HepG2 (cell line): Measurements from ENCODE around the gene C5. TPM values are rescaled to one million over a fixed set of nuclear protein-coding genes. Genes with fewer than 3 reads are reported as not detected.

Source experiments
- ATAC-seq: fragments of 200-7000 bp; cut with Tn5 transposase; 3 replicates; pipeline ENCODE4 v1.9.1; 2020; ENCODE audit warnings: mild to moderate bottlenecking, moderate library complexity
- BruUV-seq: library from RNA; stranded (reverse); fragments of 400-500 nt; replicated peaks from 2 replicates; lab custom pipeline; 2021; lab: Mats Ljungman, UMichigan
- CTCF ChIA-PET: fragments of 300-600 bp; formaldehyde crosslinking; extraction: SDS; loops from one replicate; lab custom pipeline; 2021; ENCODE audit warnings: low total read pairs, inconsistent platforms, low intra/inter-chr PET ratio; lab: Yijun Ruan, JAX
- POLR2A ChIA-PET: fragments of 350-600 bp; sonication (Branson Sonifier 250); formaldehyde crosslinking; loops from one replicate; lab custom pipeline; 2020; ENCODE audit warnings: antibody characterized with exemption, inconsistent platforms; lab: Yijun Ruan, JAX
- DNase-seq: peaks from one replicate; pipeline ENCODE4 v3.0.0-alpha.2; 2015; ENCODE audit warnings: low spot score
- FAIRE-seq: peaks from 3 replicates; lab custom pipeline; 2011; peaks lifted over from hg19 to GRCh38; lab: Jason Lieb, UNC
- H2AFZ ChIP-seq: one replicate; pipeline ENCODE4 v1.6.1; 2011; ENCODE audit warnings: low read length, inconsistent platforms
- H3K27ac ChIP-seq: fragments of 300-600 bp; 3 replicates; pipeline ENCODE4 v1.8.0; 2011; ENCODE audit warnings: mixed run types, mild to moderate bottlenecking, mixed read lengths, low read length, inconsistent platforms; ENCODE audit not compliant: insufficient read depth; ENCODE audit errors: extremely low read length
- H3K27me3 ChIP-seq, 2 experiments: fragments of 200-600 bp in 1 of 2; 2 replicates in 1 of 2; 3 replicates in 1 of 2; pipeline versions ENCODE4 v1.6.0 to v1.8.0; 2011; ENCODE audit warnings: low read length in 2 of 2, mild to moderate bottlenecking in 2 of 2, moderate library complexity in 2 of 2, inconsistent platforms in 1 of 2; ENCODE audit not compliant: insufficient read depth in 2 of 2, control insufficient read depth in 1 of 2
- H3K36me3 ChIP-seq, 2 experiments: fragments of 200-600 bp in 1 of 2; replicated peaks in 1 of 2; 2 replicates in 1 of 2; 3 replicates in 1 of 2; pipeline versions ENCODE4 v1.5.1 to v1.8.0; 2011; ENCODE audit warnings: low read length in 2 of 2, inconsistent platforms in 1 of 2; ENCODE audit not compliant: insufficient read depth in 2 of 2, control insufficient read depth in 1 of 2
- H3K4me1 ChIP-seq: 2 replicates; pipeline ENCODE4 v1.5.1; 2012; ENCODE audit warnings: low read length, inconsistent platforms; ENCODE audit not compliant: insufficient read depth
- H3K4me2 ChIP-seq: 2 replicates; pipeline ENCODE4 v1.6.0; 2011; ENCODE audit warnings: low read depth, low read length, inconsistent platforms
- H3K4me3 ChIP-seq, 3 experiments: fragments of 200-600 bp in 1 of 3; sonication (generic), shearing (Covaris generic) in 1 of 3; replicated peaks in 1 of 3; 2 replicates each; pipeline ENCODE4 v1.5.1; 2011 to 2016; ENCODE audit warnings: low read length in 3 of 3, inconsistent platforms in 2 of 3, low read depth in 2 of 3, mild to moderate bottlenecking in 2 of 3, control low read depth in 1 of 3, mixed read lengths in 1 of 3; ENCODE audit not compliant: insufficient read depth in 1 of 3
- H3K79me2 ChIP-seq: one replicate; pipeline ENCODE4 v1.6.1; 2011; ENCODE audit warnings: low read length, inconsistent platforms; ENCODE audit not compliant: insufficient read depth
- H3K9ac ChIP-seq: 2 replicates; pipeline ENCODE4 v1.6.0; 2011; ENCODE audit warnings: mild to moderate bottlenecking, low read depth, low read length, inconsistent platforms; ENCODE audit not compliant: insufficient read depth
- H3K9me3 ChIP-seq: 2 replicates; pipeline ENCODE4 v1.5.1; 2012; ENCODE audit warnings: mild to moderate bottlenecking, low read length
- H4K20me1 ChIP-seq: 2 replicates; pipeline ENCODE4 v1.6.0; 2011; ENCODE audit warnings: inconsistent platforms, mild to moderate bottlenecking, low read length, moderate library complexity; ENCODE audit not compliant: insufficient read depth
- ERF ChIP-seq: IDR thresholded peaks from 2 replicates; pipeline ENCODE4 v1.6.1; 2018; ENCODE audit warnings: missing biosample characterization, missing genetic modification reagents
- HMG20B ChIP-seq: conservative IDR thresholded peaks from 2 replicates; pipeline ENCODE4 v1.6.1; 2016; ENCODE audit warnings: missing genetic modification reagents, missing compliant biosample characterization
- RCOR2 ChIP-seq: IDR thresholded peaks from 2 replicates; pipeline ENCODE4 v1.6.1; 2016; ENCODE audit warnings: missing biosample characterization, missing genetic modification reagents
- ZKSCAN8 ChIP-seq: IDR thresholded peaks from 2 replicates; pipeline ENCODE4 v1.6.1; 2016; ENCODE audit warnings: borderline replicate concordance, missing genetic modification reagents, missing compliant biosample characterization
- ZNF589 ChIP-seq: sonication (generic); formaldehyde crosslinking; conservative IDR thresholded peaks from 2 replicates; pipeline ENCODE4 v1.8.0; 2022; ENCODE audit warnings: mild to moderate bottlenecking, moderate library complexity, missing genetic modification reagents
- WGBS: methylation state at CpG from one replicate; pipeline ENCODE4 v1.1.6; 2017; ENCODE audit warnings: low lambda C conversion rate; 5-methylcytosine and 5-hydroxymethylcytosine counted together
- in situ Hi-C: cut with HindIII; loops from 2 replicates; pipeline ENCODE4 v1.10.0; 2017; ENCODE audit warnings: low pct_unique_long_range_greater_than_20kb; ENCODE audit not compliant: extremely low pct_ligation_motif_present
- intact Hi-C: fragments of 100-400 bp; cut with micrococcal nuclease; formaldehyde crosslinking; loops from one replicate; pipeline ENCODE4 v1.10.0; 2022; ENCODE audit not compliant: unreplicated experiment
- polyA plus RNA-seq, 8 experiments: library from polyadenylated mRNA; depleted of rRNA in 3 of 8; stranded (reverse) in 7 of 8; unstranded in 1 of 8; fragments of >200 nt; fragmentation: Illumina TruSeq in 4 of 8; extraction: Trizol in 4 of 8; gene quantifications; 2 replicates each; pipeline versions ENCODE4 v1.2.1 to v1.2.3, GENCODE V29; 2011 to 2016; ENCODE audit warnings: low read depth in 4 of 8, missing spikeins in 1 of 8, mixed read lengths in 1 of 8; ENCODE audit not compliant: insufficient read depth in 1 of 8
- total RNA-seq, 5 experiments: library from RNA; depleted of rRNA; stranded (reverse); fragments of >200 nt; fragmentation: Illumina TruSeq; extraction: Trizol; gene quantifications; 2 replicates each; pipeline ENCODE4 v1.2.3, GENCODE V29; 2016; ENCODE audit warnings: low read depth in 1 of 5
- TF ChIP-seq, protein P1 (sequence below): sonication (generic); formaldehyde crosslinking; IDR thresholded peaks from 2 replicates; pipeline ENCODE4 v1.8.0; 2022; ENCODE audit warnings: missing genetic modification reagents, mild to moderate bottlenecking, moderate library complexity, borderline replicate concordance
- TF ChIP-seq, protein P2 (sequence below): sonication (generic); IDR thresholded peaks from 2 replicates; pipeline ENCODE4 v1.6.1; 2016; ENCODE audit warnings: low read depth, borderline replicate concordance
- TF ChIP-seq, protein P3 (sequence below): sonication (generic); formaldehyde crosslinking; IDR thresholded peaks from 2 replicates; pipeline ENCODE4 v1.4.0; 2020; ENCODE audit warnings: mild to moderate bottlenecking, missing genetic modification reagents

C5 gene
- total and polyA plus RNA-seq, 2 of the 13 experiments (the other 11 are each of a cell fraction or from before 2014, with no cell fraction given) = 57.6 to 192 TPM

DNA sequence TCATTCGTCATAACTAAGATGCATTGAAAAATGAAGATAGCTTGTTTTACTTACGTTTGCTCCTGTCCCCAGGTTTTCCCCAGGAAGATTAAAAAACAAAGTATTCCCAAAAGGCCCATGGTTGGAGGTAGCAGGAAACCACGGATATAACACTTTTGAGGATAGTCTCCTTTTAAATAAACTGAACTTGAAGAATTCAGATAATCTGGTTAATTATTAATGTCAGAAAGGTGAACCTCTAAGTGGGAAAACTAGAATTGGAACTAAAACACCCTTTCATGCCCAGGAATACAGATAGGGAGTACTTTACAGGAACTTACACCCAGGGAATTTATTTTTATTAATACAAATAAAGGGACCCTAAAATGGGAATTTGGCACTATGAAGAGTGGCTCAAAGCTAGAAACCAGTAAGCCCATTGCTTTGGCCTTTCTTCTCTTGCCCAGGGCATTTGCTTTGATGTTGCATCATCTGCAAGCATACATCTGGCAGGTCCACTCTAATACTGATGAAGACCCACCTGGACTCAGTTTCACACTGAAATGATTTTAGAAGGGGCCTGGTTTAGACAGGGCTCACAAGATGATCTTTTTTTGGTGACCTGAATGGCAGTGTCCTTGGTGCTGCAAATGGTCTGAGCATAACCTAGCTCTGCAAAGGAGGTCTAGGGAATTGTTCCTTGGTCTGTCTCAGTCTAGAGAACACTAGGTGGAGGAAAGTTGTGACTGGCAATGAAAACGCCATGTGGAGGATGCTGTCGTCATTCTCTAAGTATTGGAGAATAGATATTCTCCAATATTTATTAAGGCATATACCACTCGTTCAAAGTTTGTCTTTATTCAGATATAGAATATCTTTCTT, at the start of gene C5 (continued):
- TF ChIP-seq RCOR2 (peak; percentile 41; the same call in 1 of the 2 replicates), ERF (CRISPR knock-in tag) (0 out of 2 replicates have a peak, but pooled peaks have one; percentile 23), ZKSCAN8 (CRISPR knock-in tag) (0 out of 2 replicates have a peak, but pooled peaks have one; percentile 29), HMG20B (CRISPR knock-in tag) (no peak)
- TF ChIP-seq, protein P1, sequence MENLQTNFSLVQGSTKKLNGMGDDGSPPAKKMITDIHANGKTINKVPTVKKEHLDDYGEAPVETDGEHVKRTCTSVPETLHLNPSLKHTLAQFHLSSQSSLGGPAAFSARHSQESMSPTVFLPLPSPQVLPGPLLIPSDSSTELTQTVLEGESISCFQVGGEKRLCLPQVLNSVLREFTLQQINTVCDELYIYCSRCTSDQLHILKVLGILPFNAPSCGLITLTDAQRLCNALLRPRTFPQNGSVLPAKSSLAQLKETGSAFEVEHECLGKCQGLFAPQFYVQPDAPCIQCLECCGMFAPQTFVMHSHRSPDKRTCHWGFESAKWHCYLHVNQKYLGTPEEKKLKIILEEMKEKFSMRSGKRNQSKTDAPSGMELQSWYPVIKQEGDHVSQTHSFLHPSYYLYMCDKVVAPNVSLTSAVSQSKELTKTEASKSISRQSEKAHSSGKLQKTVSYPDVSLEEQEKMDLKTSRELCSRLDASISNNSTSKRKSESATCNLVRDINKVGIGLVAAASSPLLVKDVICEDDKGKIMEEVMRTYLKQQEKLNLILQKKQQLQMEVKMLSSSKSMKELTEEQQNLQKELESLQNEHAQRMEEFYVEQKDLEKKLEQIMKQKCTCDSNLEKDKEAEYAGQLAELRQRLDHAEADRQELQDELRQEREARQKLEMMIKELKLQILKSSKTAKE (CRISPR knock-in tag) = no peak
- TF ChIP-seq, protein P2, sequence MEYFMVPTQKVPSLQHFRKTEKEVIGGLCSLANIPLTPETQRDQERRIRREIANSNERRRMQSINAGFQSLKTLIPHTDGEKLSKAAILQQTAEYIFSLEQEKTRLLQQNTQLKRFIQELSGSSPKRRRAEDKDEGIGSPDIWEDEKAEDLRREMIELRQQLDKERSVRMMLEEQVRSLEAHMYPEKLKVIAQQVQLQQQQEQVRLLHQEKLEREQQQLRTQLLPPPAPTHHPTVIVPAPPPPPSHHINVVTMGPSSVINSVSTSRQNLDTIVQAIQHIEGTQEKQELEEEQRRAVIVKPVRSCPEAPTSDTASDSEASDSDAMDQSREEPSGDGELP = peak; percentile 23; the same call in 1 of the 2 replicates
- TF ChIP-seq, all 625 proteins: peak for 76

DNA sequence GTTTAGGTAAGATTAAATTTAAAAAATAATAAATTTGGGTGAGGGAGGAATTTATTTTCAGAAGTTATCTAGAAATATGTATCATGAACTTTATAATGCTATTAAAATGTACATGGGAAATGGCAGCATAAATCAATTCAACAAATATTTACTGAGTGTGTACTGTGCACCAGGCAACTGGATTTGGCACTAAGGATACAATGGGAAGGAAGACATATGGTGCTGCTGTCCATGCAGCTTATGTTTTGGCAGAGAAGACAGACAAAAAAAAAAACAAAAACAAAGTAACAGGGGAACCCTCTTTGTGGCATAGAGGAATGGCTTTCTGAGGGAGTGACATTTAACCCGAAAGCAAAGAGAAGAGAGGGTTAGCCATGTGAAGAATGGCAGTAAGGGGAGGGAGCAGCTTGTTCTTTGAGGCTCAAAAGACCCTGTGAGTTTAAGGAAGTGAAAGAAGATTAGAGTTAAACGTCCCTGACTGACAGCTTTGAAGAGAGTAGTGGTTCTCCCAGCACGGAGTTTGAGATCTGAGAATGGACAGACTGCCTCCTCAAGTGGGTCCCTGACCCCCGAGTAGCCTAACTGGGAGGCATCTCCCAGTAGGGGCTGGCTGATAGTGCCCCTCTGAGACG, 48.6 kb upstream of the C5 start:
- DNase-seq (no peak), FAIRE-seq (no peak), ATAC-seq (no peak)
- Histone ChIP-seq H3K4me2 (no peak overlapping the region), H3K79me2 (no peaks in the 10 kb centered on the region), H3K4me1 (no peaks in the 10 kb centered on the region), H3K27ac (no peak overlapping the region), H3K27me3 (no peaks in the 10 kb centered on the region), H3K9me3 (no peaks in the 10 kb centered on the region), H4K20me1 (no peaks in the 10 kb centered on the region), H2AFZ (no peak overlapping the region), H3K36me3 (0 out of 5 replicates have a peak, but pooled peaks cover 0 to 3% of the 10 kb centered on the region in 2 experiments), H3K4me3 (no peak overlapping the region), H3K9ac (no peak overlapping the region)
- no TSS peak for BruUV-seq
- POLR2A ChIA-PET = no interaction called here
- 98% methylated on average over 5 of the region's 5 CpGs for WGBS
- CTCF ChIA-PET = no interaction called here
- in situ Hi-C loops (no loop called here), intact Hi-C loops (no loop called here)
- no peak for TF ChIP-seq ZNF589
- TF ChIP-seq, protein P3, sequence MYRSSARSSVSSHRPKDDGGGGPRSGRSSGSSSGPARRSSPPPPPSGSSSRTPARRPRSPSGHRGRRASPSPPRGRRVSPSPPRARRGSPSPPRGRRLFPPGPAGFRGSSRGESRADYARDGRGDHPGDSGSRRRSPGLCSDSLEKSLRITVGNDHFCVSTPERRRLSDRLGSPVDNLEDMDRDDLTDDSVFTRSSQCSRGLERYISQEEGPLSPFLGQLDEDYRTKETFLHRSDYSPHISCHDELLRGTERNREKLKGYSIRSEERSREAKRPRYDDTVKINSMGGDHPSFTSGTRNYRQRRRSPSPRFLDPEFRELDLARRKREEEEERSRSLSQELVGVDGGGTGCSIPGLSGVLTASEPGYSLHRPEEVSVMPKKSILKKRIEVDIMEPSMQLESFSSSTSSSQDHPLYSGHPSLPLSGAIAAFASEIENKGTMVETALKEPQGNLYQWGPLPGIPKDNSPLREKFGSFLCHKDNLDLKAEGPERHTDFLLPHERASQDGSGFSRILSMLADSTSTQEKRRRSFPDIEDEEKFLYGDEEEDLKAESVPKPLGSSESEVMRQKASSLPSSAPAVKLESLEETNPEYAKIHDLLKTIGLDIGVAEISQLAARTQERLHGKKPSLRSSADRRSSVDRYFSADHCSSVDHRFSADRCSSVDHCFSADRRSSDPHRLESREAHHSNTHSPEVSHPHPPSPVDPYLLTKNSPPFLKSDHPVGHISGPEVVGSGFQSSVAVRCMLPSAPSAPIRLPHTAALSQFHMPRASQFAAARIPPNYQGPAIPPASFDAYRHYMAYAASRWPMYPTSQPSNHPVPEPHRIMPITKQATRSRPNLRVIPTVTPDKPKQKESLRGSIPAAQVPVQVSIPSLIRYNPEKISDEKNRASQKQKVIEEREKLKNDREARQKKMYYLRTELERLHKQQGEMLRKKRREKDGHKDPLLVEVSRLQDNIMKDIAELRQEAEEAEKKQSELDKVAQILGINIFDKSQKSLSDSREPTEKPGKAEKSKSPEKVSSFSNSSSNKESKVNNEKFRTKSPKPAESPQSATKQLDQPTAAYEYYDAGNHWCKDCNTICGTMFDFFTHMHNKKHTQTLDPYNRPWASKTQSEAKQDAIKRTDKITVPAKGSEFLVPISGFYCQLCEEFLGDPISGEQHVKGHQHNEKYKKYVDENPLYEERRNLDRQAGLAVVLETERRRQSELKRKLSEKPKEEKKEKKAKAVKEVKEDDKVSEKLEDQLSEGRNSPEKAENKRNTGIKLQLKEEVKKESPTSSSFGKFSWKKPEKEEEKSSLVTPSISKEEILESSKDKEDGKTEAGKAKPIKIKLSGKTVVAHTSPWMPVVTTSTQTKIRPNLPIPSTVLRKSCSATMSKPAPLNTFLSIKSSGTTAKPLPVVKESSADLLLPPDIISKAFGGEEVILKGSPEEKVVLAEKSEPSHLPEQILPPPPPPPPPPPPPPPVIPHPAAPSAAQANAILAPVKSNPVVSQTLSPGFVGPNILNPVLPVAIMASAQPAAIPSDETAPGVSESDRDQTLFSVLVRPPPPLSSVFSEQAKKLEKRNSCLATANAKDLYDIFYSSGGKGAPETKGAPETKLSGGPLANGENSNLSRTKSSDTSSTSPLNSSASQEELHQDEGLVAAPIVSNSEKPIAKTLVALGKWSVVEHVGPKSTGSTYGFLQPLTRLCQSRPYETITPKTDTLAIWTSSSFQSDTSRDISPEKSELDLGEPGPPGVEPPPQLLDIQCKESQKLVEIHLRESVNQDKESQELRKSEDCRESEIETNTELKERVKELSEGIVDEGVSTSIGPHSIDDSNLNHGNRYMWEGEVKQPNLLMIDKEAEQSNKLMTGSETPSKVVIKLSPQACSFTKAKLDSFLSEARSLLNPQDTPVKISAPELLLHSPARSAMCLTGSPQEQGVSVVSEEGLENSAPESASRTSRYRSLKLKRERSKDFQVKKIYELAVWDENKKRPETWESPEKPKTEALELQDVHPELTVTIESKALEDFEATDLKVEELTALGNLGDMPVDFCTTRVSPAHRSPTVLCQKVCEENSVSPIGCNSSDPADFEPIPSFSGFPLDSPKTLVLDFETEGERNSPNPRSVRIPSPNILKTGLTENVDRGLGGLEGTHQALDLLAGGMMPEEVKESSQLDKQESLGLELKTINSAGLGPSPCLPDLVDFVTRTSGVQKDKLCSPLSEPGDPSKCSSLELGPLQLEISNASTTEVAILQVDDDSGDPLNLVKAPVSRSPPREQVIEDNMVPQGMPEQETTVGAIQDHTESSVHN = no peak
